ENCODE results near the gene SLC9A9. TPM values are rescaled to one million over a fixed set of nuclear protein-coding genes. Genes with fewer than 3 reads are reported as not detected.

The SLC9A9 gene
- polyA plus RNA-seq, 1 donor (not counting 4 experiments of a cell fraction or from before 2014, with no cell fraction given): 5.2 TPM

DNA sequence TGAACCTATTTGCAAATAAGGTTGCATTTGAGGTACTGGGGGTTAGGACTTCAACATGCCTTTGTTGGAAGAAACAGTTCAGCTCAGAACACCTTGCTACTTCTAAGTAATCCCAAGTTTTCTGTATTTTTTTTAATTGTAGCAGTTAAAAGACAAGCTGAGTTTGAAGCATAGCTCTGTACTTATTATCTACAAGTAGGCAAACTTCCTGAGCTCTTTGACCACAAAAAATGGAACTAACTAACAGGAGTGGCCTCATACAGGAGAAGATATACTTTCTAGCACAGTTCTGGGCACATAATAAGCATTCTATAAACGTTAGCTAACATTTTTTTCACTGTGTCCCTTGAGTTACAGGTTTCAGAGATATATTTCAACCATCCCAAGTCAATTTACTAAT lies 569.5 kb downstream of the SLC9A9 start:
- no peaks in the 10 kb centered on the region for H3K9me1 ChIP-seq (ENCODE audit: control insufficient read depth, extremely low read depth, insufficient read depth, low read length)
- H3K79me2 ChIP-seq (ENCODE audit: control insufficient read depth, insufficient read depth, low read length): no peaks in the 10 kb centered on the region
- H3K4me2 ChIP-seq (ENCODE audit: control insufficient read depth, extremely low read depth, insufficient read depth, low read depth, low read length): no peak overlapping the region
- H4K20me1 ChIP-seq (ENCODE audit: control insufficient read depth, extremely low read depth, insufficient read depth, low read length): no peaks in the 10 kb centered on the region
- H3K4me1 ChIP-seq (ENCODE audit: control insufficient read depth, extremely low read depth, insufficient read depth, low read length): peaks cover 3% of the 10 kb centered on the region
- DNase-seq (ENCODE audit: low read depth, low spot score) (no peak), FAIRE-seq (no peak)
- H3K27ac ChIP-seq (ENCODE audit: control insufficient read depth, insufficient read depth, low read length): no peak overlapping the region
- no peaks in the 10 kb centered on the region for H3K36me3 ChIP-seq (ENCODE audit: control insufficient read depth in 2 of 2, extremely low read depth in 1 of 2, insufficient read depth in 2 of 2, low read length in 2 of 2)
- TF ChIP-seq EZH2 (IDR thresholded peaks at IDR 0.05; ENCODE audit: low read length): no peak
- TF ChIP-seq, protein P1, sequence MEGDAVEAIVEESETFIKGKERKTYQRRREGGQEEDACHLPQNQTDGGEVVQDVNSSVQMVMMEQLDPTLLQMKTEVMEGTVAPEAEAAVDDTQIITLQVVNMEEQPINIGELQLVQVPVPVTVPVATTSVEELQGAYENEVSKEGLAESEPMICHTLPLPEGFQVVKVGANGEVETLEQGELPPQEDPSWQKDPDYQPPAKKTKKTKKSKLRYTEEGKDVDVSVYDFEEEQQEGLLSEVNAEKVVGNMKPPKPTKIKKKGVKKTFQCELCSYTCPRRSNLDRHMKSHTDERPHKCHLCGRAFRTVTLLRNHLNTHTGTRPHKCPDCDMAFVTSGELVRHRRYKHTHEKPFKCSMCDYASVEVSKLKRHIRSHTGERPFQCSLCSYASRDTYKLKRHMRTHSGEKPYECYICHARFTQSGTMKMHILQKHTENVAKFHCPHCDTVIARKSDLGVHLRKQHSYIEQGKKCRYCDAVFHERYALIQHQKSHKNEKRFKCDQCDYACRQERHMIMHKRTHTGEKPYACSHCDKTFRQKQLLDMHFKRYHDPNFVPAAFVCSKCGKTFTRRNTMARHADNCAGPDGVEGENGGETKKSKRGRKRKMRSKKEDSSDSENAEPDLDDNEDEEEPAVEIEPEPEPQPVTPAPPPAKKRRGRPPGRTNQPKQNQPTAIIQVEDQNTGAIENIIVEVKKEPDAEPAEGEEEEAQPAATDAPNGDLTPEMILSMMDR (optimal IDR thresholded peaks at IDR 0.05 in 1 of 3, IDR thresholded peaks at IDR 0.05 in 1 of 3, conservative IDR thresholded peaks at IDR 0.05 in 1 of 3; ENCODE audit: extremely low read depth in 1 of 3, insufficient read depth in 2 of 3, low read length in 3 of 3): no peak
- no peak overlapping the region for H2AFZ ChIP-seq (ENCODE audit: control insufficient read depth, low read length)
- H3K4me3 ChIP-seq (ENCODE audit: control insufficient read depth in 2 of 3, extremely low read depth in 1 of 3, insufficient read depth in 2 of 3, low read depth in 1 of 3, low read length in 3 of 3): no peak overlapping the region
- no peak overlapping the region for H3K9ac ChIP-seq (ENCODE audit: control insufficient read depth, extremely low read depth, insufficient read depth, low read length)
- dilution Hi-C loops (cut with MboI; ENCODE audit: extremely low pct_ligation_motif_present, low sequenced_read_pairs): no loop called here
- no peaks in the 10 kb centered on the region for H3K27me3 ChIP-seq (ENCODE audit: control insufficient read depth, extremely low read depth, insufficient read depth, low read length)
- no peaks in the 10 kb centered on the region for H3K9me3 ChIP-seq (ENCODE audit: control insufficient read depth, low read depth, low read length)

DNA sequence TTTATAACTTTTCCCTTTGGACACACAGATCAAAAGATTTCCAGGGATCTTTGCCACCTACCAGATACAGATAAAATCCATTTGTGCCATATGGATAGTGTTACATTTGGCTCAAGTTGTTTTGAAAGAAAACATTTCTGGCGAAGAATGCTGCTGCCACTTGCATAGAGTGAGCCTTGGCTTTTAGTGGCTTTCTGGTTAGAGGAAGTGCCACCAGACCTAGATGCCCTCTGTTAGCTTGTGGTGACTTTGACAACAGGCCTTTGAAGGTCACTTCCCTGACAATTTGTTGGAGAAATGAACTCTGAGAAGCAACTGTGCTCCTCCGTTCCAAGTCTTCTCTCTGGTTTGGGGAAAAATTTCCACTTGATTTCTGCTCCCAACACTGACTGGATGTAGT lies 570.7 kb downstream of the SLC9A9 start:
- Histone ChIP-seq H3K27me3 (ENCODE audit: control insufficient read depth, extremely low read depth, insufficient read depth, low read length) (no peaks in the 10 kb centered on the region), H3K79me2 (ENCODE audit: control insufficient read depth, insufficient read depth, low read length) (no peaks in the 10 kb centered on the region), H3K4me2 (ENCODE audit: control insufficient read depth, extremely low read depth, insufficient read depth, low read depth, low read length) (no peak overlapping the region), H2AFZ (ENCODE audit: control insufficient read depth, low read length) (no peak overlapping the region), H3K27ac (ENCODE audit: control insufficient read depth, insufficient read depth, low read length) (no peak overlapping the region), H3K4me1 (ENCODE audit: control insufficient read depth, extremely low read depth, insufficient read depth, low read length) (peaks cover 3% of the 10 kb centered on the region), H3K9me3 (ENCODE audit: control insufficient read depth, low read depth, low read length) (no peaks in the 10 kb centered on the region), H3K4me3 (ENCODE audit: control insufficient read depth in 2 of 3, extremely low read depth in 1 of 3, insufficient read depth in 2 of 3, low read depth in 1 of 3, low read length in 3 of 3) (no peak overlapping the region), H3K9ac (ENCODE audit: control insufficient read depth, extremely low read depth, insufficient read depth, low read length) (no peak overlapping the region), H3K9me1 (ENCODE audit: control insufficient read depth, extremely low read depth, insufficient read depth, low read length) (no peaks in the 10 kb centered on the region), H3K36me3 (ENCODE audit: control insufficient read depth in 2 of 2, extremely low read depth in 1 of 2, insufficient read depth in 2 of 2, low read length in 2 of 2) (no peaks in the 10 kb centered on the region), H4K20me1 (ENCODE audit: control insufficient read depth, extremely low read depth, insufficient read depth, low read length) (no peaks in the 10 kb centered on the region)
- dilution Hi-C loops (cut with MboI; ENCODE audit: extremely low pct_ligation_motif_present, low sequenced_read_pairs): no loop called here
- TF ChIP-seq, protein P1 (optimal IDR thresholded peaks at IDR 0.05 in 1 of 3, IDR thresholded peaks at IDR 0.05 in 1 of 3, conservative IDR thresholded peaks at IDR 0.05 in 1 of 3; ENCODE audit: extremely low read depth in 1 of 3, insufficient read depth in 2 of 3, low read length in 3 of 3): no peak
- no peak for TF ChIP-seq EZH2 (IDR thresholded peaks at IDR 0.05; ENCODE audit: low read length)
- no peak for FAIRE-seq
- no peak for DNase-seq (ENCODE audit: low read depth, low spot score)

All from keratinocyte (primary cell).